AG20443 (cell line): Measurements from ENCODE around the gene DHFR.

Source experiments
- DNase-seq: peaks from one replicate; pipeline ENCODE4 v3.0.0; 2012; ENCODE audit warnings: low spot score, mixed read lengths

The DHFR gene

DNA sequence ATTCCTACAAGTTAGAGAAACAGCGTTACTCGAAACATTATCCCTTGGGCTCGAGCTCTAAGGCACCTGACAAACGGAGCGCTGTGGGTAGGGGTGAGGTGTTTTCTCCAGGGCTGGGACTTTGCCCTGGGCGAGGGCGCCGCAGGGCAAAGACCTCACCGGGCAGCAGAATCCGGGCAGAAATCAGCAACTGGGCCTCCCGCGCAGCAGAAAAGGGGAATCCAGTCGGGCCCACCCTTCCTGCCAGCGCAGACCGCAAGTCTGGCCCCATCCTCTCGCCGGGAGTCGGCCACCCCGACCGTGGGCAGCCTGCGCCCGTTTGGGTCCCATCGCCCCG lies 761 bp downstream of the DHFR start:
- DNase-seq: peak; percentile 8

DNA sequence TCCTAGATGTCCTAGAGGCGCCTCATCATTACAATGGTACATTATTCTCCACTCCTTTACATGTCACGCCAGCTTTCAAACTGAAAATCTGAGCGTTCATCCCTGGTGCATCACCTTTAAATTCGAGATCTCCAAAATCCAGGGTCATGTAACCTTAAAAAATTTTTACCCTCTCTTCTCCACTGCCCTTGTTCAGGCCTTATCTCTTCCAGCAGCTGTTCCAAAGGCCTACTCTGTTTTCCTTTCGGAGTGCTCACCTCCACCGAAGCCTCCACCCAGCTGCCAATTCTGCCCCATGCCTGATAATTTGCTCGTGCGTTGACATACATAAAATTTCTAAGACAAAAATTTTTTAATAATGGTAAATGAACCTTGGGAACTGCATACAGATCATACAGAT lies 1.3 kb downstream of the DHFR start:
- DNase-seq: no peak

DNA sequence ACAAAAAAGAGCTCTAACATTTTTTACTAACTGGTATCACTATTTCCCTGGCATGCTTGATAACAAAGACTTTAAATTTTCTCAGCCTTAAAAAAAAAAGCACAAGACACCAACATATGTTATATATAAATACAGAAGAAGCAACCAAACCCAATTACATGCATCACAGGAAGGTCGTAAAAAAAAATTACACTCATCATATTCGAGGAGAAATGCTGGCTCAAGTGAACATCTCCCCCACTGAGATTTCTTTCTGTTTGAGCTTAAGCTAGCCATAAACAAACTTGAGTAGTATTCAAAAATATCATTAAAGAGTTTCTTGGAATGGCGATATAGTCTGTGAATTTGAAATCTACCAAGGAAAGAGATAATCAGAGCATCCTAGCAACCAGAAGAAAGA lies 7.9 kb downstream of the DHFR start:
- DNase-seq: no peak

DNA sequence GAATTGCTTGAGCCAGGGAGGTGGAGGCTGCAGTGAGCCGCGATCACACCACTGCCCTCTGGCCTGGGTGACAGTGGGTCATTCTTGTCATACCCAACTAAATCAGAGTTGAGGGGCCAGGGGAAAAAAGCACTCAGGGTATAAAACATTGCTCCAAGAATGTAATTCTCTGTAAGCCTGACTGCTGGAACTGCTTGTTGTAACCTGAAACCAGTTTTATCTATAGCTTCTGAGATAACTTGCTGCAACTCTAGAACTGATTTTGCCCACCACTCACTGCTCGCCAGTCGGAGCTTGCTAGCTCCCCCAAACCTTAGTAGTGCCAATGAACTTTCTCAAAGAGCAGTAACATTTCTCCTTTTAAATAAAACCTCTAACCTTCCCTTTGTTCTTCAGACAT lies 9.9 kb downstream of the DHFR start:
- DNase-seq: no peak

- no peak for DNase-seq
Measured at GRCh38 chr5:80641353-80641752, 13.4 kb downstream of the DHFR start.

DNA sequence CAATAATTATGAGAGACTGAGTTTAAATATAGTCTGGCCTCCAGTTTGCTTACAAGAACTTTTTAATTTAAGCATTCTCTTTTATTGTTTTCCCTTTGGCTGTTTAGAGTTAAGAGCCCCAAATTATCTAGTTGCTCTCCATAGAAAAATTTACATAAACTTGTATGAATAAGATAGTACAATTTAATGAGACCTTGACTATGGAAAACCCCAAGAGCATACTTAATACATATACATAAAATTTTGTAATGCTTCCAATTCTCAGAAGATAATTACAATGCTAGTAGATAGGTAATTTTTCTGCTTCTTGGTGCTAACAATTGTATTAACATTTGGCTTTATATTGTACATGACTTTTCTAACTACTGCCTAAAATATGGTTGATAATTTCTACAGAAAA lies 20.6 kb downstream of the DHFR start:
- no peak for DNase-seq

DNA sequence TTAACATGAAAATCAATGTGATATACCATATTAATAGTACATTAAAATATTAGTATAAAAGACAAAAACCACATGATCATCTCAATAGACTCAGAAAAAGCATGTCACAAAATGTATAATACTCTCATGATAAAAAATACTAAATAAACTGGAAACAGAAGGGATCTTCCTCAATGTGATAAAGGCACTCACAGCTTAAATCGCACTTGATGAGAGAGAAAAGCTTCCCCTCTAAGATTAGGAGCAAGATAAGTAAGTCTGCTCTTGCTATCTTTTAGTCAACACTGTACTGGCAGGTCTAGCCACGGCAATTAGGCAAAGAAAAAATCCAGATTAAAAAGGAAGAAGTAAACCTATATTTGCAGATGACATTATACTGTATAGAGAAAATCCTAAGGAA lies 22.1 kb downstream of the DHFR start:
- no peak for DNase-seq

- no peak for DNase-seq
Measured at GRCh38 chr5:80631278-80632259, 23.2 kb downstream of the DHFR start.

- no peak for DNase-seq
Measured at GRCh38 chr5:80629281-80629680, 25.5 kb downstream of the DHFR start.

DNA sequence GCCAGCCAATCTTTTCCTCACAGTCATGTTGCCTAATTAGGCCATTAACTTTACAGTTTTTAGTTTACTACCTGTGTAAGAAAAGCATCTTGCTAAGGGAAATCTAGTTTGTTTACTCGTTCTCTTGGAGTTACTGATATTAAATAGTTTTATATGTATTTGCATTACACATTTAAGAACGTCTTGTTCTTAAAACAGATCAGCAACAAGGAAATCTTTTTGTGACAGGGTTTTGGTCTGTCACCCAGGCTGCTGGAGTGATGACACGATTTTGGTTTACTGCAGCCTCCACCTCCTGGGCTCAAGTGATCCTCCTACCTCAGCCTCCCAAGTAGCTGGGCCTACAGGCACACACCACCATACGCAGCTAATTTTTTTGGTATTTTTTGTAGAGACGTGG lies 29.6 kb downstream of the DHFR start:
- DNase-seq: no peak

DNA sequence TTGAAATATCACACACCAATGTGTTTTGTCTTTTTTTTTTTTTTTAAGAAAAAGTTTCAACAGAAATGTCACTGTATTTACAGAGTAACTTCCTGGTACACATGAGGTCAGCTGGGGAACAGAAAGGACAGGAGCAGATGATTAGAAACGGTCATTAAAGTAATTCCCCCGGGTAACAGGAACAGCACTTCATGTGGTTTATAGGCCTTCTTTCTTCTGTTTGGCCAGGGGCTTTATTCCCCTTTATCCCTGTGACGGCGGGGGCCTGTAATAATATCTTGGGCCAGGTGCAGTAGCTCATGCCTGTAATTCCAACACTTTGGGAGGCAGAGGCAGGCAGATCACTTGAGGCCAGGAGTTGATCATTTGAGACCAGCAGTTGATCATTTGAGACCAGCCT lies 30.8 kb downstream of the DHFR start:
- DNase-seq: no peak

GRCh38 chr5:80622756-80623155 lies 32.0 kb downstream of the DHFR start:
- no peak for DNase-seq

- no peak for DNase-seq
Measured at GRCh38 chr5:80620211-80620610, 34.6 kb downstream of the DHFR start.

DNA sequence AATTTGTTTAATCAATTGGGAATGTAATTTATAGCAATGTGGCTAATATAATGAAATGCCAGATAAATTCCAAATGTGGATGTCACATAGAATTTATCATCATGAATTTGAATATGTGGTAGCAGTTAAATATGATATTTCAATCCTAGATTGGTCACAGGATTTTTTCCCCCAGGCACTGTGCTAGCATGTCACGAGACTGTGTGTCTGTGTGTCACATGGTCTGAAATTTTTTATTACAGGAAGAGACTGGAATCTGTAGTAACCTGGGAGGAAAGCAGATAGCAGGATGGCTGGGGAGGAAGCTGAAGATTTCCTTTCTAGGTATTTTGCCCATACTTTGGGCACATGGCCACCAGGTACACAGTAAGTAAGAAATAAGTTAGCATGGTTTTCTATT lies 35.7 kb downstream of the DHFR start:
- DNase-seq: no peak

DNA sequence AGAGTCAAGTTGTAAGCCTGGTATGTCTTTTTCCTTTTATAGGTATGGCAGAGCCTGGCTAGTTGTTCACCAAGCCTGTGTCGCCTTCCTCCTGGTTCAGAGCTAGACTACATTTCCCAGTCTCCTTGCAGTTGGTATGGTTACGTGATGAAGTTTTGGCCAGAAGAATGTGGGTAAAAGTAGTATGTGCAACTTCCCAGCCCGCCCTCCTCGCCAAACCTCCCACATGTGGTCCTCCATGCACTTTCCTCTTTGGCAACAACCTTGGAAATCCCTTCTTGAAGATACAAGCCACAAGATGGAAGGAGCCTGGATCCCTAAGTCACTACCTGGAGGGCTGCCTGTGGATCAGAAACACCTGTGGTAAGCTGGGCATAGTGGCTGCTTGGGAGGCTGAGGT lies 36.3 kb downstream of the DHFR start:
- no peak for DNase-seq

DNA sequence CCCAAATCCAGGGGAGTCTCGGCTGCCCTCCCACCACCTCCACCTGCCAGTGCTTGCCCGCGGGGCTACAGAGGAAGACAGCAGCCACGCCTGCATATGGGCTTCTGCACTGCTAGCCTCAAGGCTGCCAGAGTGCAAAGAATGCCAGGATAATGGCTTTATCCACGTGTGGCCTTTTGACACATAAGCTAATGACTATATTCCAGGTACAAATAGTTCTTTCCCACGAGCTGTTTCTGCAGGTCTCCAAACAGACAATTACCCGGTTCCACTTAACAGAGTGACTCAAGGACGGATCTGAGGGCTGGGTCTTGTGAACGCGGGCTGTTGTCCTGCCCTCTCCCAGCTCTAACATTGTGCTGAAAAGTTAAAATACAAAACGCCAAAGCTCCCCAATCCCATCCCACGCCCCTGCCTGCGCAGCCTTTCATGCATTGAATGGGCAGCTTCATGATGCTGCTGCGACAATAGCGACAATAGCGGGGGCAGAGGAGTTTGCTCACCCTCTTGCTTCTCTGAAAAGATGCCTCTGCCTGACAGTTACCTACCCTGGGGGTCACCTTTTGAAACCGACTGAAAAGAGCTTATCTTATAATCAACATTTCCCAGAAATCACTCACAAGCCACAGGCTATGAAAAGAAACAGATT lies 39.4 kb downstream of the DHFR start:
- no peak for DNase-seq

GRCh38 chr5:80609692-80610091 lies 45.1 kb downstream of the DHFR start:
- DNase-seq: no peak

GRCh38 chr5:80608731-80609130 lies 46.1 kb downstream of the DHFR start:
- no peak for DNase-seq

- DNase-seq: no peak
Measured at GRCh38 chr5:80607832-80608231, 47.0 kb downstream of the DHFR start.

DNA sequence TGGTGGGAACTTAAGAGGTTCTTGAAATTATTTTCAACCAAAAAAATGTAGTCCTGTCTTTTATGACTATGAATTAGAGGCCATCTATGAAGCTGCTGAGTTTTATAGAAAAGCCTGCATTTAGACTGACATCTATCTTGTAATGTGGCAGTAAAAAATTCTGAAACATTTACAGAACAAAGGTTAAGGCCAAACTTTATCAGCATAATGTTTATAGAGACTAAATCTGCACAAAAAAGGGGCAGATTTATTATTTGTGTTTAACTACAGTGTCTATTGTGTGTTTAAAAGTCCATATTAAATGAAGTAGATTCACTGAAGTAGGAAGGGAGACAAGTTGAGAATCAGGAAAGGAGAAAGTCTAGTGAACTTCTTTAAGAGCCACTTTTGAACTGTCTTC lies 47.4 kb downstream of the DHFR start:
- DNase-seq: no peak

DNA sequence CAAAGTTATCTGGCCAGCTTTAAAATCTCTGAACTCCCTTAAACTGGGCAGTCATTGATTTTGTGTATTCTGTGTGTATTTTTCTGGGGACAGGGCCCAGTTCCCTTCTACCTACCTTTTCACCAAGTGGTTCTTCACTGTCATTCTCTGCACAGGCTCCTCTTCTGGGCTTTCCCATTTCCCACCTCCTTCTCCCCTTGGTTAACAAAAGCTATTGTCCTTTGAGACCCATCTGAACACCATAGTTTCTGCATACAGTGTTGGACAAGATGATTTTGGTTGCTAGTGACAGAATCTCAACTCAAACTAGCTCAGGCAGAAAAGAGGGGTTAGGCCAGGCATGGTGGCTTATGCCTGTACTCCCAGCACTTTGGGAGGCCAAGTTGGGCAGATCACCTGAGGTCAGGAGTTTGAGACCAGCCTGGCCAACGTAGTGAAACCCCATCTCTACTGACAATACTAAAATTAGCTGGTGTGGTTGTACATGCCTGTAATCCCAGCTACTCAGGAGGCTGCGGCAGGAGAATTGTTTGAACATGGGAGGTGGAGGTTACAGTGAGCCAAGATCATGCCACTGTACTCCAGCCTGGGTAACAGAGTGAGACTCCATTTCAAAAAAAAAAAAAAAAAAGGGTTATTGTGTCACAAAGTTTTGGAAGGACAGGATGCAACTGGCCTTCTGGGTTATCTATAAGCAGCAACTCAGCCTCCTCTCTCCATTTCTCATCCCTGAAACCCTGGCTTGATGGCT lies 53.7 kb downstream of the DHFR start:
- DNase-seq: no peak

GRCh38 chr5:80597500-80597899 lies 57.3 kb downstream of the DHFR start:
- DNase-seq: no peak

- no peak for DNase-seq
Measured at GRCh38 chr5:80594810-80595209, 60.0 kb downstream of the DHFR start.
